MM.1S (cell line): ENCODE data around the gene CEP83.
"Not testable (repeated sequence)": the region's sequence is repeated elsewhere in the genome, so short reads cannot be mapped to it uniquely, and the experiment has no call there.

ENCODE experiments used
- DNase-seq: peaks from one replicate; pipeline ENCODE4 v3.0.0-alpha.2; 2015
- H2AFZ ChIP-seq: fragments of 300-600 bp; sonication (generic); 2 replicates; pipeline ENCODE4 v1.6.0; 2016; ENCODE audit warnings: antibody characterized with exemption, low read length
- H3F3A ChIP-seq: fragments of 300-600 bp; sonication (generic); 2 replicates; pipeline ENCODE4 v1.6.1; 2016; ENCODE audit warnings: mild to moderate bottlenecking, antibody characterized with exemption, low read length, moderate library complexity, mixed read lengths; ENCODE audit not compliant: insufficient read depth
- H3K27ac ChIP-seq: fragments of 300-600 bp; sonication (generic); 2 replicates; pipeline ENCODE4 v1.5.1; 2016; ENCODE audit warnings: mild to moderate bottlenecking, low read length
- H3K27me3 ChIP-seq: fragments of 300-600 bp; sonication (generic); replicated peaks from 2 replicates; pipeline ENCODE4 v1.6.0; 2016; ENCODE audit warnings: low read length; ENCODE audit not compliant: insufficient read depth
- H3K36me3 ChIP-seq: fragments of 300-600 bp; sonication (generic); replicated peaks from 2 replicates; pipeline ENCODE4 v1.6.1; 2016; ENCODE audit warnings: mild to moderate bottlenecking, low read length, mixed read lengths; ENCODE audit not compliant: insufficient read depth
- H3K4me1 ChIP-seq: fragments of 300-600 bp; sonication (generic); 2 replicates; pipeline ENCODE4 v1.6.1; 2016; ENCODE audit warnings: low read length, mixed read lengths
- H3K4me2 ChIP-seq: fragments of 300-600 bp; sonication (generic); 2 replicates; pipeline ENCODE4 v1.6.0; 2016; ENCODE audit warnings: low read depth, low read length
- H3K4me3 ChIP-seq: fragments of 300-600 bp; sonication (generic); 2 replicates; pipeline ENCODE4 v1.5.1; 2016; ENCODE audit warnings: low read length, mixed read lengths
- H3K79me2 ChIP-seq: fragments of 300-600 bp; sonication (generic); 2 replicates; pipeline ENCODE4 v1.6.1; 2016; ENCODE audit warnings: mixed run types, low read length, mixed read lengths
- H3K9ac ChIP-seq: fragments of 300-600 bp; sonication (generic); 2 replicates; pipeline ENCODE4 v1.6.1; 2016; ENCODE audit warnings: low read length, mixed read lengths
- H3K9me2 ChIP-seq: fragments of 300-600 bp; sonication (generic); replicated peaks from 2 replicates; pipeline ENCODE4 v1.6.1; 2016; ENCODE audit warnings: mild to moderate bottlenecking, low read length, mixed read lengths; ENCODE audit not compliant: insufficient read depth
- H3K9me3 ChIP-seq: fragments of 300-600 bp; sonication (generic); replicated peaks from 2 replicates; pipeline ENCODE4 v1.6.1; 2016; ENCODE audit warnings: mild to moderate bottlenecking, low read length, mixed read lengths; ENCODE audit not compliant: insufficient read depth
- H4K20me1 ChIP-seq: fragments of 300-600 bp; sonication (generic); 2 replicates; pipeline ENCODE4 v1.6.1; 2016; ENCODE audit warnings: mild to moderate bottlenecking, low read length, moderate library complexity, mixed read lengths; ENCODE audit not compliant: insufficient read depth
- EZH2 ChIP-seq: fragments of 300-600 bp; sonication (generic); optimal IDR thresholded peaks from 2 replicates; pipeline ENCODE3; 2017; ENCODE audit warnings: low read depth, mild to moderate bottlenecking, antibody characterized with exemption, low read length, mixed read lengths
- EZH2phosphoT487 ChIP-seq: fragments of 300-600 bp; sonication (generic); IDR thresholded peaks from 2 replicates; pipeline ENCODE4 v1.6.1; 2018; ENCODE audit warnings: antibody characterized with exemption, low read length
- TF ChIP-seq, protein P1 (sequence below): fragments of 300-600 bp; sonication (generic); IDR thresholded peaks from 2 replicates; pipeline ENCODE4 v1.5.1; 2016; ENCODE audit warnings: antibody characterized with exemption, low read length, mixed read lengths

The CEP83 gene

DNA sequence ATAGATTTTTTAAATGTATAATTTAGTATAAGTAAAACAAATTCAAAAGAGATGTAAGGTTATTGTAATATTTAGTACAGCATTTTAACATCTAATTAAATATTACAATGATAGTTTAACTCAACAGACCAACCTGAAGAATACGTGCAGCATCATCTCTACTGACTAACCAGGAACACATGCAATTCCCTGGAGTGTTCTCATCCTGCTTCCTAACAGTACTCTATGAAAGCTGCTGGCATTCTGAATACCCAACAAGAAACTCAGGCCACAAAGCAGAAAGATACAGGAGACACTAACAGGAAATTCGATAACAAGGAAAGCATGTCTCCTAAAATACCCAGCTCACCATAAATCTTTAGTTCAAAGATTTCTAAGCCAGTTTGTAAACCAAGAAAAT is 58.3 kb downstream of the CEP83 start:
- Histone ChIP-seq H3K4me3 (no peak overlapping the region), H3K4me2 (no peak overlapping the region), H2AFZ (no peak overlapping the region), H3K36me3 (peaks cover 3% of the 10 kb centered on the region; the same call in 1 of the 2 replicates), H3K27ac (no peak overlapping the region), H4K20me1 (no peaks in the 10 kb centered on the region), H3K4me1 (peaks cover 9% of the 10 kb centered on the region; the same call in 1 of the 2 replicates), H3K27me3 (no peaks in the 10 kb centered on the region), H3K9ac (no peak overlapping the region), H3K9me3 (no peaks in the 10 kb centered on the region), H3F3A (peaks cover 14% of the 10 kb centered on the region), H3K9me2 (no peaks in the 10 kb centered on the region), H3K79me2 (peaks cover 7% of the 10 kb centered on the region)
- no peak for DNase-seq
- TF ChIP-seq EZH2 (no peak), EZH2phosphoT487 (no peak)
- TF ChIP-seq, protein P1, sequence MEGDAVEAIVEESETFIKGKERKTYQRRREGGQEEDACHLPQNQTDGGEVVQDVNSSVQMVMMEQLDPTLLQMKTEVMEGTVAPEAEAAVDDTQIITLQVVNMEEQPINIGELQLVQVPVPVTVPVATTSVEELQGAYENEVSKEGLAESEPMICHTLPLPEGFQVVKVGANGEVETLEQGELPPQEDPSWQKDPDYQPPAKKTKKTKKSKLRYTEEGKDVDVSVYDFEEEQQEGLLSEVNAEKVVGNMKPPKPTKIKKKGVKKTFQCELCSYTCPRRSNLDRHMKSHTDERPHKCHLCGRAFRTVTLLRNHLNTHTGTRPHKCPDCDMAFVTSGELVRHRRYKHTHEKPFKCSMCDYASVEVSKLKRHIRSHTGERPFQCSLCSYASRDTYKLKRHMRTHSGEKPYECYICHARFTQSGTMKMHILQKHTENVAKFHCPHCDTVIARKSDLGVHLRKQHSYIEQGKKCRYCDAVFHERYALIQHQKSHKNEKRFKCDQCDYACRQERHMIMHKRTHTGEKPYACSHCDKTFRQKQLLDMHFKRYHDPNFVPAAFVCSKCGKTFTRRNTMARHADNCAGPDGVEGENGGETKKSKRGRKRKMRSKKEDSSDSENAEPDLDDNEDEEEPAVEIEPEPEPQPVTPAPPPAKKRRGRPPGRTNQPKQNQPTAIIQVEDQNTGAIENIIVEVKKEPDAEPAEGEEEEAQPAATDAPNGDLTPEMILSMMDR = no peak

DNA sequence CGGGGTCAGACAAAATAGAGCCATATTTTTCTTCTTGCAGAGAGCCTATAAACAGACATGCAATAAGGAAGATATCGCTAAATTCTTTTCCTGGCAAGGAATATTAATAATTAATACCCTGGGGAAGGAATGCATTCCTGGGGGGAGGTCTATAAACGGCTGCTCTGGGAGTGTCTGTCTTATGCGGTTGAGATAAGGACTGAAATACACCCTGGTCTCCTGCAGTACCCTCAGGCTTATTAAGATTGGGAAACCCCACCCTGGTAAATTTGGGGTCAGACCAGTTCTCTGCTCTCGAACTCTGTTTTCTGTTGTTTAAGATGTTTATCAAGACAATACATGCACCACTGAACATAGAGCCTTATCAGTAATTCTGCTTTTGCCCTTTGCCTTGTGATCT is 61.0 kb downstream of the CEP83 start:
- H3F3A ChIP-seq, H3K27me3 ChIP-seq, H3K4me2 ChIP-seq, DNase-seq, H3K36me3 ChIP-seq, H3K27ac ChIP-seq, H3K4me3 ChIP-seq, H3K79me2 ChIP-seq, H4K20me1 ChIP-seq, H2AFZ ChIP-seq, H3K4me1 ChIP-seq, H3K9me2 ChIP-seq, H3K9ac ChIP-seq, H3K9me3 ChIP-seq: not testable (repeated sequence)

DNA sequence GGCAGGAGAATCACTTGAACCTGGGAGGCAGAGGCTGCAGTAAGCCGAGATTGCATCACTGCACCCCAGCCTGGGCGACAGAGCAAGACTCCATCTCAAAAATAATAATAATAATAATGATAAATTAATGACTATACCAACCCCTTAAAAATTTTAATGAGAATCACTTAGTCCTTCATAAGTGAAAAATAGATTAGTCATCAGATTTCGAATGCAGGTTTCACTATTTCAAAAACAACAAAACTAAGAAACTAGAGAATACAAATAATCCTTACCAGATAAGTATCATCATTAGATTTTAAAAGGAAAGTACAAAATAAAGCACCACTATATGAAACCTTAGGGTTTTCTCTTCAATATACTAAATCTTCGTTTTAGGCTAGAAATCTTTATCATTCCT is 62.3 kb downstream of the CEP83 start:
- no peak for TF ChIP-seq EZH2phosphoT487
- TF ChIP-seq, protein P1 = no peak
- no peak for TF ChIP-seq EZH2
- Histone ChIP-seq H3K36me3 (peaks cover 3% of the 10 kb centered on the region; the same call in 1 of the 2 replicates), H3K4me3 (no peak overlapping the region), H2AFZ (no peak overlapping the region), H3K4me1 (no peaks in the 10 kb centered on the region), H3K27ac (no peak overlapping the region), H3K9me3 (no peaks in the 10 kb centered on the region), H3K79me2 (no peaks in the 10 kb centered on the region), H3K9me2 (no peaks in the 10 kb centered on the region), H3K9ac (no peak overlapping the region), H3K27me3 (no peaks in the 10 kb centered on the region), H3F3A (no peaks in the 10 kb centered on the region), H3K4me2 (no peak overlapping the region), H4K20me1 (no peaks in the 10 kb centered on the region)
- DNase-seq = no peak

DNA sequence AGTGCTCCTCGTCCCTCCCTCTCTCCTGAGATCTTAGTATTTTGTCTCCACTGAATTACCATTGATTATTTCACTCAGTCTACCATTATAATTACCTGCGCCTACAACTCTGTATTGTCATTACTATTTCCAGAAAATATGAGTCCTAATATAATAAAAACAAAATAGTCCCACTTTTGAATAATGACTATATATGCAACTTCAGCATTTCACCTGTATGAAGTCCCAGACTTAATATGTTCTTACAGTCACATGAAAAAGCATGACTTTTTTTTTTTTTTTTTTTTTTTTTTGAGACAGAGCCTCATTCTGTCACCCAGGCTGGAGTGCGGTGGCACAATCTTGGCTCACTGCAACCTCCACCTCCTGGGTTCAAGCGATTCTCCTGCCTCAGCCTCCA is 63.7 kb downstream of the CEP83 start:
- not testable (repeated sequence) for H3K79me2 ChIP-seq, H3K9me3 ChIP-seq, DNase-seq, H3K4me3 ChIP-seq, H3K36me3 ChIP-seq, H3K4me2 ChIP-seq, H3K9ac ChIP-seq, H4K20me1 ChIP-seq, H3F3A ChIP-seq, H2AFZ ChIP-seq, H3K4me1 ChIP-seq, H3K27ac ChIP-seq, H3K27me3 ChIP-seq, H3K9me2 ChIP-seq
